Breast epithelium (tissue), 4 donors: Measurements from ENCODE around the gene GALNT7. TPM values are rescaled to one million over a fixed set of nuclear protein-coding genes. Genes with fewer than 3 reads are reported as not detected.

ENCODE experiments used
- DNase-seq, 2 donors: peaks; one replicate each; pipeline ENCODE4 v3.0.0-alpha.2; 2019; ENCODE audit warnings: low spot score in 2 of 2
- H3K27ac ChIP-seq, 2 donors: fragments of 200-600 bp; sonication (generic) in 1 of 2; one replicate each; pipeline ENCODE4 v1.5.1; 2016 to 2019; ENCODE audit warnings: mild to moderate bottlenecking in 1 of 2
- H3K27me3 ChIP-seq, 2 donors: fragments of 200-600 bp; sonication (generic) in 1 of 2; one replicate each; pipeline versions ENCODE4 v1.5.1 to v1.6.0; 2017 to 2019; ENCODE audit warnings: control low read depth in 1 of 2, mild to moderate bottlenecking in 1 of 2
- H3K36me3 ChIP-seq: fragments of 200-600 bp; one replicate; pipeline ENCODE4 v1.5.1; 2019
- H3K4me1 ChIP-seq, 2 donors: fragments of 200-600 bp; sonication (generic); one replicate each; pipeline ENCODE4 v1.5.1; 2016 to 2019; ENCODE audit warnings: control low read depth in 1 of 2
- H3K4me3 ChIP-seq, 3 donors: fragments of 200-600 bp; sonication (generic); 1 replicate in 2 of 3; 2 replicates in 1 of 3; pipeline ENCODE4 v1.5.1; 2016 to 2019; ENCODE audit warnings: mild to moderate bottlenecking in 3 of 3, moderate library complexity in 2 of 3
- H3K9me3 ChIP-seq, 2 donors: fragments of 200-600 bp; sonication (generic) in 1 of 2; one replicate each; pipeline ENCODE4 v1.5.1; 2016 to 2019; ENCODE audit warnings: control low read depth in 1 of 2
- POLR2A ChIP-seq: fragments of 450-650 bp; IDR thresholded peaks from one replicate; pipeline ENCODE4 v1.6.1; 2016; ENCODE audit warnings: antibody characterized with exemption, mild to moderate bottlenecking, moderate library complexity
- POLR2AphosphoS5 ChIP-seq, 3 donors: sonication (generic); formaldehyde crosslinking; IDR thresholded peaks; one replicate each; pipeline ENCODE4 v1.6.1; 2017; ENCODE audit warnings: antibody characterized with exemption in 3 of 3
- intact Hi-C: fragments of 100-400 bp; cut with DNase I; formaldehyde crosslinking; loops from one replicate; pipeline ENCODE4 v1.15.1; 2023; ENCODE audit warnings: low total_unique reads
- total RNA-seq, 3 donors: library from RNA; depleted of rRNA; stranded (reverse); fragments of >200 nt; gene quantifications; one replicate each; pipeline ENCODE4 v1.1.0, GENCODE V29; 2016
- TF ChIP-seq, protein P1 (sequence below), 3 donors: fragments of 450-650 bp; IDR thresholded peaks; one replicate each; pipeline ENCODE4 v1.5.1; 2016 to 2017; ENCODE audit warnings: antibody characterized with exemption in 3 of 3, mild to moderate bottlenecking in 3 of 3, moderate library complexity in 3 of 3

The GALNT7 gene
- total RNA-seq, 3 donors from 2014 or later: 10.7 to 67.2 (median 52.2) TPM

DNA sequence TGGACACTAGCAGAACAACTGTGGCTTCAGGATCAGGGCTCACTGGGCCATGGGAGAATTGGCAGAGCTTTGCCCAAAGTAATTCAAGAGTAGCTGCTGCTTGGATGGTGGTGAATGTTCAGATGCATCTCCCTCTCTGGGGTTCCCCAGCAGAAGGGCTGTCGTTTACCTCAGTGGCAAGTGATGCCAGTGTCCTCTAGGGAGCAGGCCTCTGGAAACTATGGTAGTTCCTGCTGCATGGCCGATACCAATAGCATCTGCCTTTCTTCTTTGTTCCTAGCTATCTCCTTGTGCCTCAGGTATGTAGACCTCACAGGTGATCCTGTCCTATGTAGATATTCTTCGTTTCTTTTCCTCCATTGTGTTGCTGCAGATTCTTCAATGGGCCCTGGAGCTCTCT is 139.2 kb downstream of the GALNT7 start:
- no peak for DNase-seq
- Histone ChIP-seq H3K27me3 (no peaks in the 10 kb centered on the region), H3K4me1 (no peaks in the 10 kb centered on the region), H3K4me3 (no peak overlapping the region), H3K36me3 (no peaks in the 10 kb centered on the region), H3K27ac (no peak overlapping the region), H3K9me3 (no peaks in the 10 kb centered on the region)
- no peak for TF ChIP-seq POLR2AphosphoS5 (IDR thresholded peaks at IDR 0.05)
- TF ChIP-seq, protein P1, sequence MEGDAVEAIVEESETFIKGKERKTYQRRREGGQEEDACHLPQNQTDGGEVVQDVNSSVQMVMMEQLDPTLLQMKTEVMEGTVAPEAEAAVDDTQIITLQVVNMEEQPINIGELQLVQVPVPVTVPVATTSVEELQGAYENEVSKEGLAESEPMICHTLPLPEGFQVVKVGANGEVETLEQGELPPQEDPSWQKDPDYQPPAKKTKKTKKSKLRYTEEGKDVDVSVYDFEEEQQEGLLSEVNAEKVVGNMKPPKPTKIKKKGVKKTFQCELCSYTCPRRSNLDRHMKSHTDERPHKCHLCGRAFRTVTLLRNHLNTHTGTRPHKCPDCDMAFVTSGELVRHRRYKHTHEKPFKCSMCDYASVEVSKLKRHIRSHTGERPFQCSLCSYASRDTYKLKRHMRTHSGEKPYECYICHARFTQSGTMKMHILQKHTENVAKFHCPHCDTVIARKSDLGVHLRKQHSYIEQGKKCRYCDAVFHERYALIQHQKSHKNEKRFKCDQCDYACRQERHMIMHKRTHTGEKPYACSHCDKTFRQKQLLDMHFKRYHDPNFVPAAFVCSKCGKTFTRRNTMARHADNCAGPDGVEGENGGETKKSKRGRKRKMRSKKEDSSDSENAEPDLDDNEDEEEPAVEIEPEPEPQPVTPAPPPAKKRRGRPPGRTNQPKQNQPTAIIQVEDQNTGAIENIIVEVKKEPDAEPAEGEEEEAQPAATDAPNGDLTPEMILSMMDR (IDR thresholded peaks at IDR 0.05): no peak
- TF ChIP-seq POLR2A: no peak
- intact Hi-C loops: no loop called here

DNA sequence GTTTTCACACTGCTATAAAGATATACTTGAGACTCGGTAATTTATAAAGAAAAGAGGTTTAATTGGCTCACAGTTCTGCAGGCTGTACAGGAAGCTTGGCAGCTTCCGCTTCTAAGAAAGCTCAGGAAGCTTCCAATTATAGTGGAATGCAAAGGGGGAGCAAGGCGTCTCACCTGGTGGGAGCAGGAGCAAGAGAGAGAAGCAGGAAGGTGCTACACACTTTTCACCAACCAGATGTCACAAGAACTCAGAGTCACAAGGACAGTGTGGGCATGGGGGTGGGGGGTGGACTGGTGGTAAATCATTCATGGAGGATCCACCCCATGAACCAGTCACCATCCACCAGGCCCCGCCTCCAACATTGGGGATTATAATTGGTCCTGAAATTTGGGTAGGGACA is 142.8 kb downstream of the GALNT7 start:
- Histone ChIP-seq H3K36me3 (no peaks in the 10 kb centered on the region), H3K27me3 (no peaks in the 10 kb centered on the region), H3K9me3 (no peaks in the 10 kb centered on the region), H3K4me1 (no peaks in the 10 kb centered on the region), H3K4me3 (no peak overlapping the region), H3K27ac (no peak overlapping the region)
- TF ChIP-seq POLR2A: no peak
- TF ChIP-seq, protein P1 (IDR thresholded peaks at IDR 0.05): no peak
- no peak for TF ChIP-seq POLR2AphosphoS5 (IDR thresholded peaks at IDR 0.05)
- intact Hi-C loops: no loop called here
- DNase-seq: no peak

DNA sequence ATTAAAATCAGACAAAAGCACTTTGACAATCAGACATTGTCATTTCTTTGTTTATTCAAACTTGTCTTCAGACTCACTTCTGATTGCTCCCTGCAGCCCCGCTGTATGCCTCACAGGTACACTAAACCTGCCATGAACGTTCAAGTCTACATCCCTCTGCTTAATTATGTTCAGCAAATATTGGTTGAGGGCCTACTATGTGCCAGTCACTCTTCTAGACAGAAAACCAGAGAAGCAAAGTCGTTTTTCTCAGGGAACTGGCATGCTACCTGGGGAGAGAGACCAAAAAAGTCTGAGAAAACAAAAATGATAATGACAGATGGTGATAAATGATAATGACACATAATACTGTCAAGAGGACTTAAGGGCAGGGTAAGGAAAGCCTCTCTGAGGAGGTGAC is 146.1 kb downstream of the GALNT7 start:
- no peak overlapping the region for H3K4me3 ChIP-seq
- intact Hi-C loops: no loop called here
- DNase-seq: no peak
- no peak overlapping the region for H3K27ac ChIP-seq
- H3K27me3 ChIP-seq: no peaks in the 10 kb centered on the region
- TF ChIP-seq POLR2AphosphoS5 (IDR thresholded peaks at IDR 0.05): no peak
- TF ChIP-seq, protein P1 (IDR thresholded peaks at IDR 0.05): no peak
- TF ChIP-seq POLR2A: no peak
- no peaks in the 10 kb centered on the region for H3K9me3 ChIP-seq
- H3K4me1 ChIP-seq: no peaks in the 10 kb centered on the region
- H3K36me3 ChIP-seq: no peaks in the 10 kb centered on the region

- no peaks in the 10 kb centered on the region for H3K4me1 ChIP-seq
- no peak for TF ChIP-seq POLR2AphosphoS5 (IDR thresholded peaks at IDR 0.05)
- TF ChIP-seq, protein P1 (IDR thresholded peaks at IDR 0.05): no peak
- TF ChIP-seq POLR2A: no peak
- H3K27me3 ChIP-seq: no peaks in the 10 kb centered on the region
- no peaks in the 10 kb centered on the region for H3K9me3 ChIP-seq
- no peak overlapping the region for H3K4me3 ChIP-seq
- H3K36me3 ChIP-seq: no peaks in the 10 kb centered on the region
- no peak for DNase-seq
- H3K27ac ChIP-seq: no peak overlapping the region
- intact Hi-C loops: no loop called here
These were observed 147.4 kb downstream of the GALNT7 start for GRCh38 chr4:173316060-173316459.

- no peaks in the 10 kb centered on the region for H3K9me3 ChIP-seq
- no peak for TF ChIP-seq POLR2A
- TF ChIP-seq, protein P1 (IDR thresholded peaks at IDR 0.05): no peak
- intact Hi-C loops: no loop called here
These were observed 148.4 kb downstream of the GALNT7 start for GRCh38 chr4:173317004-173317403.

More at GRCh38 chr4:173317004-173317403, 148.4 kb downstream of the GALNT7 start:
- no peaks in the 10 kb centered on the region for H3K4me1 ChIP-seq
- H3K27ac ChIP-seq: no peak overlapping the region
- no peak overlapping the region for H3K4me3 ChIP-seq
- DNase-seq: no peak
- H3K36me3 ChIP-seq: no peaks in the 10 kb centered on the region
- H3K27me3 ChIP-seq: no peaks in the 10 kb centered on the region
